HepG2 (cell line): ENCODE results near the gene CCL13. TPM values are rescaled to one million over a fixed set of nuclear protein-coding genes. Genes with fewer than 3 reads are reported as not detected.

Experiments
- ATAC-seq: fragments of 200-7000 bp; cut with Tn5 transposase; 3 replicates; pipeline ENCODE4 v1.9.1; 2020; ENCODE audit warnings: mild to moderate bottlenecking, moderate library complexity
- BruUV-seq: library from RNA; stranded (reverse); fragments of 400-500 nt; replicated peaks from 2 replicates; lab custom pipeline; 2021; lab: Mats Ljungman, UMichigan
- CTCF ChIA-PET: fragments of 300-600 bp; formaldehyde crosslinking; extraction: SDS; loops from one replicate; lab custom pipeline; 2021; ENCODE audit warnings: low total read pairs, inconsistent platforms, low intra/inter-chr PET ratio; lab: Yijun Ruan, JAX
- POLR2A ChIA-PET: fragments of 350-600 bp; sonication (Branson Sonifier 250); formaldehyde crosslinking; loops from one replicate; lab custom pipeline; 2020; ENCODE audit warnings: antibody characterized with exemption, inconsistent platforms; lab: Yijun Ruan, JAX
- DNase-seq: peaks from one replicate; pipeline ENCODE4 v3.0.0-alpha.2; 2015; ENCODE audit warnings: low spot score
- FAIRE-seq: peaks from 3 replicates; lab custom pipeline; 2011; peaks lifted over from hg19 to GRCh38; lab: Jason Lieb, UNC
- H2AFZ ChIP-seq: one replicate; pipeline ENCODE4 v1.6.1; 2011; ENCODE audit warnings: low read length, inconsistent platforms
- H3K27ac ChIP-seq: fragments of 300-600 bp; 3 replicates; pipeline ENCODE4 v1.8.0; 2011; ENCODE audit warnings: mixed run types, mild to moderate bottlenecking, mixed read lengths, low read length, inconsistent platforms; ENCODE audit not compliant: insufficient read depth; ENCODE audit errors: extremely low read length
- H3K27me3 ChIP-seq, 2 experiments: fragments of 200-600 bp in 1 of 2; 2 replicates in 1 of 2; 3 replicates in 1 of 2; pipeline versions ENCODE4 v1.6.0 to v1.8.0; 2011; ENCODE audit warnings: low read length in 2 of 2, mild to moderate bottlenecking in 2 of 2, moderate library complexity in 2 of 2, inconsistent platforms in 1 of 2; ENCODE audit not compliant: insufficient read depth in 2 of 2, control insufficient read depth in 1 of 2
- H3K36me3 ChIP-seq, 2 experiments: fragments of 200-600 bp in 1 of 2; replicated peaks in 1 of 2; 2 replicates in 1 of 2; 3 replicates in 1 of 2; pipeline versions ENCODE4 v1.5.1 to v1.8.0; 2011; ENCODE audit warnings: low read length in 2 of 2, inconsistent platforms in 1 of 2; ENCODE audit not compliant: insufficient read depth in 2 of 2, control insufficient read depth in 1 of 2
- H3K4me1 ChIP-seq: 2 replicates; pipeline ENCODE4 v1.5.1; 2012; ENCODE audit warnings: low read length, inconsistent platforms; ENCODE audit not compliant: insufficient read depth
- H3K4me2 ChIP-seq: 2 replicates; pipeline ENCODE4 v1.6.0; 2011; ENCODE audit warnings: low read depth, low read length, inconsistent platforms
- H3K4me3 ChIP-seq, 3 experiments: fragments of 200-600 bp in 1 of 3; sonication (generic), shearing (Covaris generic) in 1 of 3; replicated peaks in 1 of 3; 2 replicates each; pipeline ENCODE4 v1.5.1; 2011 to 2016; ENCODE audit warnings: low read length in 3 of 3, inconsistent platforms in 2 of 3, low read depth in 2 of 3, mild to moderate bottlenecking in 2 of 3, control low read depth in 1 of 3, mixed read lengths in 1 of 3; ENCODE audit not compliant: insufficient read depth in 1 of 3
- H3K79me2 ChIP-seq: one replicate; pipeline ENCODE4 v1.6.1; 2011; ENCODE audit warnings: low read length, inconsistent platforms; ENCODE audit not compliant: insufficient read depth
- H3K9ac ChIP-seq: 2 replicates; pipeline ENCODE4 v1.6.0; 2011; ENCODE audit warnings: mild to moderate bottlenecking, low read depth, low read length, inconsistent platforms; ENCODE audit not compliant: insufficient read depth
- H3K9me3 ChIP-seq: 2 replicates; pipeline ENCODE4 v1.5.1; 2012; ENCODE audit warnings: mild to moderate bottlenecking, low read length
- H4K20me1 ChIP-seq: 2 replicates; pipeline ENCODE4 v1.6.0; 2011; ENCODE audit warnings: inconsistent platforms, mild to moderate bottlenecking, low read length, moderate library complexity; ENCODE audit not compliant: insufficient read depth
- ARNT2 ChIP-seq: sonication (generic); formaldehyde crosslinking; IDR thresholded peaks from 2 replicates; pipeline ENCODE4 v1.8.0; 2022; ENCODE audit warnings: mild to moderate bottlenecking, low read depth, missing genetic modification reagents, moderate library complexity
- HNRNPL ChIP-seq: fragments of 200-400 bp; formaldehyde crosslinking; IDR thresholded peaks from 2 replicates; pipeline ENCODE4 v1.6.1; 2017; ENCODE audit warnings: mild to moderate bottlenecking, low read depth, low read length
- KAT7 ChIP-seq: IDR thresholded peaks from 2 replicates; pipeline ENCODE4 v1.6.1; 2018; ENCODE audit warnings: borderline replicate concordance, missing compliant biosample characterization
- MAFK ChIP-seq, 2 experiments: IDR thresholded peaks in 1 of 2; conservative IDR thresholded peaks in 1 of 2; 2 replicates each; pipeline ENCODE4 v1.6.1; 2011; ENCODE audit warnings: improper control_type of control experiment in 2 of 2, low read length in 2 of 2
- PPARG ChIP-seq: conservative IDR thresholded peaks from 2 replicates; pipeline ENCODE4 v1.6.1; 2016; ENCODE audit warnings: missing biosample characterization, missing genetic modification reagents
- PREB ChIP-seq: sonication (generic); formaldehyde crosslinking; IDR thresholded peaks from 2 replicates; pipeline ENCODE4 v1.4.0; 2020; ENCODE audit warnings: missing genetic modification reagents
- RFXAP ChIP-seq: sonication (generic); formaldehyde crosslinking; IDR thresholded peaks from 2 replicates; pipeline ENCODE4 v1.4.0; 2020; ENCODE audit warnings: missing genetic modification reagents, borderline replicate concordance
- ZBTB43 ChIP-seq: sonication (generic); formaldehyde crosslinking; conservative IDR thresholded peaks from 2 replicates; pipeline ENCODE4 v1.4.0; 2020; ENCODE audit warnings: missing genetic modification reagents
- ZGPAT ChIP-seq: IDR thresholded peaks from 2 replicates; pipeline ENCODE4 v1.6.1; 2016; ENCODE audit warnings: mild to moderate bottlenecking
- ZNF264 ChIP-seq: sonication (generic); formaldehyde crosslinking; IDR thresholded peaks from 2 replicates; pipeline ENCODE4 v1.4.0; 2020; ENCODE audit warnings: missing genetic modification reagents
- ZNF446 ChIP-seq: sonication (generic); formaldehyde crosslinking; IDR thresholded peaks from 2 replicates; pipeline ENCODE4 v1.5.0; 2020; ENCODE audit warnings: mild to moderate bottlenecking, missing genetic modification reagents
- ZNF784 ChIP-seq: sonication (generic); formaldehyde crosslinking; IDR thresholded peaks from 2 replicates; pipeline ENCODE4 v1.5.1; 2020; ENCODE audit warnings: missing genetic modification reagents, mild to moderate bottlenecking, borderline replicate concordance
- WGBS: methylation state at CpG from one replicate; pipeline ENCODE4 v1.1.6; 2017; ENCODE audit warnings: low lambda C conversion rate; 5-methylcytosine and 5-hydroxymethylcytosine counted together
- in situ Hi-C: cut with HindIII; loops from 2 replicates; pipeline ENCODE4 v1.10.0; 2017; ENCODE audit warnings: low pct_unique_long_range_greater_than_20kb; ENCODE audit not compliant: extremely low pct_ligation_motif_present
- intact Hi-C: fragments of 100-400 bp; cut with micrococcal nuclease; formaldehyde crosslinking; loops from one replicate; pipeline ENCODE4 v1.10.0; 2022; ENCODE audit not compliant: unreplicated experiment
- polyA plus RNA-seq, 8 experiments: library from polyadenylated mRNA; depleted of rRNA in 3 of 8; stranded (reverse) in 7 of 8; unstranded in 1 of 8; fragments of >200 nt; fragmentation: Illumina TruSeq in 4 of 8; extraction: Trizol in 4 of 8; gene quantifications; 2 replicates each; pipeline versions ENCODE4 v1.2.1 to v1.2.3, GENCODE V29; 2011 to 2016; ENCODE audit warnings: low read depth in 4 of 8, missing spikeins in 1 of 8, mixed read lengths in 1 of 8; ENCODE audit not compliant: insufficient read depth in 1 of 8
- total RNA-seq, 5 experiments: library from RNA; depleted of rRNA; stranded (reverse); fragments of >200 nt; fragmentation: Illumina TruSeq; extraction: Trizol; gene quantifications; 2 replicates each; pipeline ENCODE4 v1.2.3, GENCODE V29; 2016; ENCODE audit warnings: low read depth in 1 of 5

CCL13 gene
- total and polyA plus RNA-seq, 2 of the 13 experiments (the other 11 are each of a cell fraction or from before 2014, with no cell fraction given): not detected

GRCh38 chr17:34390649-34391048 lies 34.4 kb downstream of the CCL13 start (continued):
- TF ChIP-seq ZBTB43 (CRISPR knock-in tag) (no peak), ZGPAT (CRISPR knock-in tag) (no peak), RFXAP (CRISPR knock-in tag) (no peak), PPARG (CRISPR knock-in tag) (no peak), ZNF446 (no peak), ZNF264 (no peak), ZNF784 (CRISPR knock-in tag) (no peak), ARNT2 (no peak), KAT7 (CRISPR knock-in tag) (no peak), HNRNPL (no peak)

- no peaks in the 10 kb centered on the region for H3K36me3 ChIP-seq
- H3K9me3 ChIP-seq: no peaks in the 10 kb centered on the region
- ChIA-PET CTCF (no interaction called here), POLR2A (no interaction called here)
- ATAC-seq: no peak
- H3K79me2 ChIP-seq: no peaks in the 10 kb centered on the region
- intact Hi-C loops: no loop called here
- DNase-seq: no peak
- H4K20me1 ChIP-seq: no peaks in the 10 kb centered on the region
- H3K4me1 ChIP-seq: no peaks in the 10 kb centered on the region
- no peak overlapping the region for H3K9ac ChIP-seq
- H3K4me3 ChIP-seq: no peak overlapping the region
- no peak overlapping the region for H3K4me2 ChIP-seq
- no peak overlapping the region for H2AFZ ChIP-seq
- WGBS: 0% methylated on average over 2 of the region's 2 CpGs
- no peak overlapping the region for H3K27ac ChIP-seq
- in situ Hi-C loops: no loop called here
- no TSS peak for BruUV-seq
- TF ChIP-seq PREB: no peak
- TF ChIP-seq MAFK (conservative IDR thresholded peaks at IDR 0.05 in 1 of 2, IDR thresholded peaks at IDR 0.05 in 1 of 2; ENCODE audit: low read length in 2 of 2): peak in 1 of 2 experiments; percentile 35; a peak in 2 of 4 replicates
- no peak for FAIRE-seq
- 0 out of 5 replicates have a peak, but pooled peaks cover 0 to 4% of the 10 kb centered on the region in 2 experiments for H3K27me3 ChIP-seq
Observed at GRCh38 chr17:34391241-34391640, 35.0 kb downstream of the CCL13 start.
